Endothelial cell of umbilical vein (primary cell): Measurements from ENCODE around the gene THAP3. TPM values are rescaled to one million over a fixed set of nuclear protein-coding genes. Genes with fewer than 3 reads are reported as not detected.

Source experiments
- BruUV-seq: library from RNA; stranded (reverse); fragments of 400-500 nt; replicated peaks from 2 replicates; lab custom pipeline; 2021; lab: Mats Ljungman, UMichigan
- CTCF ChIA-PET: fragments of 300-600, 350-600 bp; sonication (Branson Sonifier 250); formaldehyde crosslinking; loops from one replicate; lab custom pipeline; 2021; ENCODE audit warnings: antibody characterized with exemption, inconsistent platforms; lab: Charles Lee
- POLR2A ChIA-PET: fragments of 300-600, 350-600 bp; sonication (Branson Sonifier 250); formaldehyde crosslinking; loops from one replicate; lab custom pipeline; 2021; ENCODE audit warnings: antibody characterized with exemption, inconsistent platforms; lab: Charles Lee
- DNase-seq: peaks from one replicate; pipeline ENCODE4 v3.0.0-alpha.2; 2011; ENCODE audit warnings: low read depth, low spot score
- FAIRE-seq: peaks from 2 replicates; lab custom pipeline; 2011; peaks lifted over from hg19 to GRCh38; lab: Jason Lieb, UNC
- H2AFZ ChIP-seq: 2 replicates; pipeline ENCODE4 v1.6.0; 2012; ENCODE audit warnings: low read depth, low read length, control low read depth, inconsistent platforms
- H3K27ac ChIP-seq: 2 replicates; pipeline ENCODE4 v1.5.1; 2011; ENCODE audit warnings: low read depth, mild to moderate bottlenecking, control low read depth, low read length, moderate library complexity; ENCODE audit not compliant: insufficient read depth
- H3K27me3 ChIP-seq, 2 experiments: 2 replicates each; pipeline versions ENCODE4 v1.6.0 to v1.6.1; 2011; ENCODE audit warnings: low read length in 2 of 2, mixed read lengths in 1 of 2; ENCODE audit not compliant: control insufficient read depth in 2 of 2, insufficient read depth in 2 of 2
- H3K36me3 ChIP-seq, 2 experiments: 2 replicates in 1 of 2; 3 replicates in 1 of 2; pipeline ENCODE4 v1.5.1; 2011; ENCODE audit warnings: low read length in 2 of 2, mild to moderate bottlenecking in 1 of 2, moderate library complexity in 1 of 2; ENCODE audit not compliant: control insufficient read depth in 2 of 2, insufficient read depth in 2 of 2; ENCODE audit errors: extremely low read depth in 1 of 2
- H3K4me1 ChIP-seq: 3 replicates; pipeline ENCODE4 v1.5.1; 2011; ENCODE audit warnings: mild to moderate bottlenecking, low read length; ENCODE audit not compliant: control insufficient read depth, insufficient read depth; ENCODE audit errors: extremely low read depth
- H3K4me2 ChIP-seq: 2 replicates; pipeline ENCODE4 v1.6.1; 2011; ENCODE audit warnings: low read length, control low read depth, mixed read lengths; ENCODE audit not compliant: insufficient read depth
- H3K4me3 ChIP-seq, 3 experiments: fragments of 200-600 bp in 1 of 3; sonication (generic), shearing (Covaris generic) in 1 of 3; replicated peaks in 1 of 3; 2 replicates each; pipeline ENCODE4 v1.5.1; 2011 to 2016; ENCODE audit warnings: control low read depth in 3 of 3, low read length in 3 of 3, mild to moderate bottlenecking in 2 of 3, inconsistent platforms in 1 of 3, low read depth in 1 of 3, moderate library complexity in 1 of 3; ENCODE audit not compliant: insufficient read depth in 1 of 3
- H3K79me2 ChIP-seq: 2 replicates; pipeline ENCODE4 v1.6.0; 2012; ENCODE audit warnings: low read length, inconsistent platforms; ENCODE audit not compliant: control insufficient read depth, insufficient read depth
- H3K9ac ChIP-seq: replicated peaks from 2 replicates; pipeline ENCODE3; 2011; ENCODE audit warnings: low read length, control low read depth; ENCODE audit not compliant: insufficient read depth; ENCODE audit errors: extremely low read depth
- H3K9me1 ChIP-seq: replicated peaks from 3 replicates; pipeline ENCODE4 v1.6.0; 2011; ENCODE audit warnings: mild to moderate bottlenecking, low read length; ENCODE audit not compliant: control insufficient read depth, insufficient read depth; ENCODE audit errors: extremely low read depth
- H3K9me3 ChIP-seq: replicated peaks from 2 replicates; pipeline ENCODE4 v1.5.1; 2012; ENCODE audit warnings: low read length, inconsistent platforms; ENCODE audit not compliant: control insufficient read depth, insufficient read depth
- H4K20me1 ChIP-seq: replicated peaks from 2 replicates; pipeline ENCODE3; 2011; ENCODE audit warnings: mild to moderate bottlenecking, low read length; ENCODE audit not compliant: control insufficient read depth, insufficient read depth; ENCODE audit errors: extremely low read depth
- CTCF ChIP-seq, 2 donors: IDR thresholded peaks; 1 replicate in 1 of 2; 2 replicates in 1 of 2; pipeline ENCODE4 v1.5.1; 2011; ENCODE audit warnings: low read length in 2 of 2, mild to moderate bottlenecking in 2 of 2, moderate library complexity in 2 of 2, control low read depth in 1 of 2, inconsistent platforms in 1 of 2, low read depth in 1 of 2; ENCODE audit not compliant: insufficient read depth in 1 of 2; ENCODE audit errors: extremely low read depth in 1 of 2
- EZH2 ChIP-seq: IDR thresholded peaks from 2 replicates; pipeline ENCODE4 v1.6.1; 2012; ENCODE audit warnings: borderline replicate concordance, low read depth, mild to moderate bottlenecking, moderate library complexity, low read length, inconsistent platforms; ENCODE audit not compliant: severe bottlenecking
- FOS ChIP-seq: IDR thresholded peaks from 2 replicates; pipeline ENCODE4 v1.6.1; 2011; ENCODE audit warnings: mild to moderate bottlenecking, low read length, moderate library complexity, borderline replicate concordance; ENCODE audit not compliant: insufficient read depth
- GATA2 ChIP-seq: IDR thresholded peaks from 2 replicates; pipeline ENCODE4 v1.7.0; 2011; ENCODE audit warnings: low read depth, mild to moderate bottlenecking, moderate library complexity, mixed read lengths, low read length; ENCODE audit not compliant: insufficient read length, insufficient read depth
- JUN ChIP-seq: IDR thresholded peaks from 2 replicates; pipeline ENCODE4 v1.6.1; 2011; ENCODE audit warnings: borderline replicate concordance, low read depth; ENCODE audit not compliant: insufficient read length, insufficient read depth
- MAX ChIP-seq: IDR thresholded peaks from 2 replicates; pipeline ENCODE4 v1.6.1; 2011; ENCODE audit not compliant: insufficient read depth, insufficient read length
- MYC ChIP-seq: IDR thresholded peaks from one replicate; pipeline ENCODE4 v1.6.1; 2011; ENCODE audit warnings: mild to moderate bottlenecking, low read depth, low read length
- POLR2A ChIP-seq: IDR thresholded peaks from 2 replicates; pipeline ENCODE4 v1.6.1; 2012; ENCODE audit warnings: low read depth, mild to moderate bottlenecking, control low read depth, low read length
- POLR2AphosphoS5 ChIP-seq: IDR thresholded peaks from 2 replicates; pipeline ENCODE4 v1.6.1; 2012; ENCODE audit warnings: low read depth, mild to moderate bottlenecking, control low read depth, low read length, moderate library complexity; ENCODE audit not compliant: insufficient read depth
- dilution Hi-C: fragments of 300-500 bp; cut with MboI; formaldehyde crosslinking; loops from one replicate; pipeline ENCODE4 v1.15.0; 2019; ENCODE audit warnings: low sequenced_read_pairs; ENCODE audit not compliant: extremely low pct_ligation_motif_present
- intact Hi-C: fragments of 100-400 bp; cut with micrococcal nuclease; formaldehyde crosslinking; loops from one replicate; pipeline ENCODE4 v1.10.0; 2022
- polyA plus RNA-seq, 4 experiments: library from polyadenylated mRNA; depleted of rRNA in 3 of 4; stranded (reverse) in 3 of 4; unstranded in 1 of 4; fragments of >200 nt; gene quantifications; 2 replicates each; pipeline versions ENCODE4 v1.2.1 to v1.2.3, GENCODE V29; 2011 to 2012; ENCODE audit warnings: missing spikeins in 1 of 4
- total RNA-seq: library from RNA; stranded (reverse); gene quantifications from 2 replicates; pipeline ENCODE4 v1.2.3, GENCODE V29; 2021

The THAP3 gene
- total and polyA plus RNA-seq, 2 donors (not counting 3 experiments of a cell fraction or from before 2014, with no cell fraction given) = 11.3 to 16.7 TPM

- TF ChIP-seq GATA2 (no peak), POLR2A (no peak), POLR2AphosphoS5 (no peak), FOS (no peak), JUN (no peak), EZH2 (no peak), MYC (no peak), CTCF (IDR thresholded peaks at IDR 0.05; ENCODE audit: extremely low read depth in 1 of 2, insufficient read depth in 1 of 2, low read depth in 1 of 2, low read length in 2 of 2) (no peak), MAX (no peak)
- Histone ChIP-seq H3K36me3 (peaks cover 7 to 29% of the 10 kb centered on the region in 2 experiments), H4K20me1 (no peaks in the 10 kb centered on the region), H3K27ac (no peak overlapping the region), H3K4me2 (no peak overlapping the region), H3K27me3 (no peaks in the 10 kb centered on the region), H3K4me1 (peaks cover 2% of the 10 kb centered on the region), H3K9me3 (no peaks in the 10 kb centered on the region), H3K9ac (no peak overlapping the region), H3K9me1 (no peaks in the 10 kb centered on the region), H3K79me2 (peaks cover 21% of the 10 kb centered on the region), H3K4me3 (no peak overlapping the region), H2AFZ (no peak overlapping the region)
- no TSS peak for BruUV-seq
- intact Hi-C loops (no loop called here), dilution Hi-C loops (no loop called here)
- CTCF ChIA-PET = interaction anchor here (0.6 to 1.1 kb wide), 3 partner anchors 23 to 207 kb away, joined by 3 read pairs; no protein-coding TSS in a partner anchor
- FAIRE-seq (no peak), DNase-seq (no peak)
- POLR2A ChIA-PET = no interaction called here
Measured at GRCh38 chr1:6630027-6630426, 5.4 kb downstream of the THAP3 start.
